Measurements from ENCODE around the gene KLHL35.

- no peak for TF ChIP-seq CTCF (conservative IDR thresholded peaks at IDR 0.05; ENCODE audit: low read depth, low read length)
- TF ChIP-seq POLR2A (IDR thresholded peaks at IDR 0.05; ENCODE audit: low read depth, low read length) = no peak
- TF ChIP-seq ELK1 (IDR thresholded peaks at IDR 0.05; ENCODE audit: borderline replicate concordance, low read depth, low read length) = no peak
- TF ChIP-seq MAZ (IDR thresholded peaks at IDR 0.05; ENCODE audit: borderline replicate concordance, low read depth, low read length) = no peak
- no peak for TF ChIP-seq RAD21 (IDR thresholded peaks at IDR 0.05; ENCODE audit: low read length)
- no peak for TF ChIP-seq USF2 (IDR thresholded peaks at IDR 0.05; ENCODE audit: low read depth, low read length)
Measured at GRCh38 chr11:75380245-75380644, 52.8 kb downstream of the KLHL35 start.

Data from IMR-90 (cell line).